CD1c-positive myeloid dendritic cell (primary cell): ENCODE measurements around the gene REXO1.

ENCODE experiments used
- DNase-seq: peaks from one replicate; pipeline ENCODE4 v3.0.0-alpha.2; 2016; ENCODE audit errors: extremely low spot score

REXO1 gene

DNA sequence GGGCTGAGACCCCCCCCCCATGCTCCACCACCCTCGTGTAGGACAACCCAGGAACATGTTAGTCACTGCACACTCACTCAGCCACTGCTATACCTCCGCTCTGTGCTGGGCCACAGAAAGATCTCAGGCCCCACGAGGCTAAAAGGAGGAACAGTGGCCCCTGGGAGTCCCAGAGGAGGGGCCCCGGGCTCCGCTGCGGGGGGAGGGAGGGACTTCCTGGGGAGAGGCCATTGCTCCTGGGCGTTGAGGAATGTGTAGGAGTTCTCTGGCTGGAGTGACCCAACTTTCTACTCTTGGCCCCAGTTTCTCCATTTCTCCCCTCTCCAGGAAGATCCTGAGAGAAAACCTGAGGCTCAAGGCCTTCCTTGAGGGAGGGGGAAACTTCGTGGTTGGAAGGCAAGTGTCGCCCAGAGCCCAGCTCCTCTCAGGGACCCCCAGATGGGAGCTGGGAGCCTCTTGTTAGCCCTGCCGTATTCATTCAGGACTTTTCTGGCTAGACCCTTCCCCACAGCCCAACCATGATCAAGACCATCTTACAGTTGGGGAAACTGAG, 81.4 kb downstream of the REXO1 start:
- peak; percentile 20 for DNase-seq

DNA sequence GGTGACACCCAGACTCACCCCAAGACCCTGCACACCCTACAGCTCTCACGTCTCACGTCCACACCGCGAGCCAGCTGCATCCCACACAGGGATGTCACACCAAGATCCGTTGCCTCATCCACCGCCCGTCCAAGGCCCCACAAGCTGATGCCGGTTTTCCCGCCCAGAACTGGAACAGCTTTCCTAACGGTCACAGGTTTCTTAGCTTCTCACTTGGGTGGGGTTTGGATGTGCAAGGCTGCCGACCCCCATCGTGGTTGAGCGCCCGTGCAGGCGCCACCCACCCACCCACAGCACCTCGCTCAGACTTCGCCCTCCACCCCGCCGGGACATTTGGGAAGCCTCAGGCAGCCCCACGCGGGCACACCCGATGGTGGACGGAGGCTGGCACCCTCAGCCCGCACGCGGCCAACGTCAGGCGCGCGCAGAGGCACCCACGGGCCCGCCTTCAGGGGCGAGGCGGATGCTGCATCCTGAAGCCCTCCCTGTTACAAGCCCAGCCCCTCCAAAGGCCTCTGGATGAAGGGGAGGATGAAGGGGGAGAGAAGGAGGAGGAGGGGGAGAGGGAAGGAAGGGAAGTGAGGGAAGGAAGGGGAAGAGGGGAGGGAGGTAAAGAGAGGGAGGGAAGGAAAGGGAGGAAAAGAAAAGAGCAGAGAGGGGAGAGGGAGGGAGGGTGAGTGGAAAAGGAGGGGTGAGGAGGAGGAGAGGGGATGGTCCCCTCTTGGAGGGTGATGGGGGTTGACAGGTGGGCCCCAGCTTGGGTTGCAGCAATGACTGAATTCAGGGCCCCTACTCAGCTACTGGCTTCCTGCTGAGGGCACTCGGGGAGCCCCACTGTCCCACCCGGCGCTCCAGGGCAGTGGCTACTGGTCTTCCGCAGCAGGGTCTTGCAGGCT, 82.1 kb downstream of the REXO1 start:
- DNase-seq, result no peak
